ENCODE results near the gene AUP1.
"Not testable (repeated sequence)": the region's sequence is repeated elsewhere in the genome, so short reads cannot be mapped to it uniquely, and the experiment has no call there.

The AUP1 gene

DNA sequence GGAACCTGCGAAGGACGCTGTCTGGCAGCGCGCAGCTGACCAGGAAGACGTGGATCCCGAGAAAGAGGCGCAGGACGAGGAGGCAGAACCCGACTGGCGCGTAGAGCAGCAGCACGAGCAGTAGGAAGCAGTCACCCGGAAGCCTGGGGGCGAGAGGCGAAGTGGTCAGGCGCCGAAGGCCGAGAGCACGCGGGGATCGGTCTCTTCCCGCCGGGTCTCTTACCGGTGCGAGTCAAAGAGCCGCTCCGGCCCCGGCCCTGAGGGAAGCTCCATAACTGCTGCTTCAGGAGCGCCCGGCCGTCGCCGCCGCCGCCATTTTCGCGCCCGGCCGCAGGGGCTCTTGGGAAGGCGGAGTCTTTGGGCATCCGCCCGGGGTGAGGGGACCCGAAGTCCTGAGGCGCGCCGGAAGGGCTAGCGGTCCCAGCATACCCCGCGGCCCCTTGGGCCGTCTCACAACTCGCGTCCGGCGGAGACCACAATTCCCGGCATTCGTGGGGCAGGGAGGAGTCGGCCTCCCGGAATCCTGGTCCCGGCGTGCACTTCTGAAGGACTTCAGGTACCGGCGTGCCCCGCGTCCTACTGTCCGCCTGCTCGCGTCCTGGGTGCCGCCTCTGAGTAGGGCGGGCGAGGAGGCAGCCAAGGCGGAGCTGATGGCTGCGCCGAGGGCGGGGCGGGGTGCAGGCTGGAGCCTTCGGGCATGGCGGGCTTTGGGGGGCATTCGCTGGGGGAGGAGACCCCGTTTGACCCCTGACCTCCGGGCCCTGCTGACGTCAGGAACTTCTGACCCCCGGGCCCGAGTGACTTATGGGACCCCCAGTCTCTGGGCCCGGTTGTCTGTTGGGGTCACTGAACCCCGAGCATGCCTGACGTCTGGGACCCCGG is at the start of gene AUP1, which contains the start of gene HTRA2:
Gene AUP1 (minus strand): TSS at position 350 of the 882 bp plus-strand sequence. CDS start 77 bp downstream, at position 273.
Gene HTRA2 (plus strand): TSS at position 577 of the 882 bp plus-strand sequence. CDS start 74 bp downstream, at position 651.
- peak; percentile 98 for DNase-seq (ENCODE audit: low read depth)

GRCh38 chr2:74578408-74578807 is 48.9 kb upstream of the AUP1 start:
- DNase-seq (ENCODE audit: low read depth) = no peak

GRCh38 chr2:74577448-74577847 is 47.9 kb upstream of the AUP1 start:
- no peak for DNase-seq (ENCODE audit: low read depth)

- no peak for DNase-seq (ENCODE audit: low read depth)
Observed at GRCh38 chr2:74576863-74577229, 47.3 kb upstream of the AUP1 start.

DNA sequence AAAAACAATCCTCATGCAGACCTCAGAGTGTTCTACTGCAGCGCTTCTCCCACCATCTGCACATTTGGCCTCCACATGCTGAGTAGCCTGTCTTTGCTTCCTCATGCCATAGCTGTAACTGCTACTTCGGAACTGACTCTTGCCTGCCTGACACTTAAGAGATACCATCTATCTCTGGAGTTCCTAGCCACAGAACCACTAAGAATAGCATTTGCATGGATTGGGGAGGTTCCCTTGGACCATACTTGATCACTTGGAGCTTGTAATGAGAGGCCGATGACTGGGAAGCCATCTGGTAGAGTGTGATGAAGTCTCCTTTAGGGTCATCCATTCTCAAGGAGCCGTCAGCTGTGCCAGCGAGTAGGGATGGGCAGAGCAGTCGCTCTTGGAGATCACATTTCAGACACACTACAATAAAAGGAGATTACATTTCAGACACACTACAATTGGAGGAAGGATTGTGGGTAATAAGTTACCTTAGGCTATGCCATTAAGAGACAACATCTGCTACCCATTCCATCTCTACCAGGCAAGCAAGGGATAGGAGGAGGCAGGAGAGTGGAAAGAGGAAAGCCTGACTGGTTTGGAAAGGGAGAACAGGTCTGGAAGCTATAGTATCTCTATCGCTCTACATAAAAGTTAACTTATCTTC is 46.8 kb upstream of the AUP1 start:
- no peak for DNase-seq (ENCODE audit: low read depth)

DNA sequence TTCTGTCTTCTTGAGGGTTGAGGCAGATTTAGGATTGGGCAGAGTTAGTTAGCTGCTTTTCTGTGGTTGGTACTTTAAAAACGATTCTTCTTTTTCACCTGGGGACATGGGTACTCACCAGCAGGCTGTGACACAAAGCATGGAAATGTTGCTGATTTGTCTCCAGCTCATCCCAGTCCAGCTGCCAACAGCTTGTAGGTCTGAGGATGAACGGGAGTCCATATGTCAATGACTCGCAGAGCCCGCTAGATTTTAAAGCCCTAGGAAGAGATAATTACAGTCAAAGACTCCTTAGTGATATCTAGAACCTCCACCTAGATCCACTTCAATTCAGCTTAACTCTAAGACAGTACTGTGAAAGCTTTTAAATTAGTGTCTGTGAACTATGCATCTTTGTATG is 45.8 kb upstream of the AUP1 start:
- no peak for DNase-seq (ENCODE audit: low read depth)

DNA sequence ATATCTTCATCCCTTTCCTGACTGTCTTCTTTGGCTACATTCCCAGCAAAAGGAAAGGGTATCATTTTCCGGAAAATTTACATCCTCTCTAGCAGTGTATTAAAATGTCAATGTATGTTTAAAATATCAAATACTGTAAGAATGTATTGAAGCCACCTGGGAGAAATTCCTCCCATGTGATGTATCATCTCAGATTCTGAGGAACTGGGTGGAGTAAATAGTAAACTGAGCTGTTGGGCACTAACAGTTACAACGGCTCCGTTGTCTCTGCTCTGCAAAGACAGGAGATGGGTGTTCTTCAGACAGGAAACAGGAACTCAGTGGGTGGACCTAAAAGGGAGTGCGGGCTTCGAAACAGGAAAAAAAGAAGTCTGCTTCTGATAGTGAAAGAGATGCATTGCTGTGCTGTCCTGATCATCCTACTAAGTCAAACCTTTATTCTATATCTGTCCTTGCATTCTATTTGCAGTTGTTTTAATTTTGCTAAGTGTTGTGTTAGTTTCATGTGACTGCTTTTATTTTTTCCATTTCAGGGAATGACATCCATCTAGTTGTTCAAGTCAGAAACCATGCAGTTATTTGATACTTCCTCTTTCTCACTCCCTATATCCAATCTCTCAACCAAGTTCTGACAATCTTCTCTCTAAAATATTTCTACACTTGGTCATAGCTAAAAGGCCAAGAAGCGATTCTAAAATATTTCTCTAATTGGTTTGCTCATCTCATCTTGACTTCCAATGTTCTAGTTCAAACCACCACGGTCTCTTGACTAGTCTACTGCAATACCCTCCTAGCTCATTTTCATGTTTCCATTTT is 44.4 kb upstream of the AUP1 start:
- no peak for DNase-seq (ENCODE audit: low read depth)

- no peak for DNase-seq (ENCODE audit: low read depth)
Observed at GRCh38 chr2:74572178-74572925, 42.8 kb upstream of the AUP1 start.

- DNase-seq (ENCODE audit: low read depth) = no peak
Observed at GRCh38 chr2:74571058-74571457, 41.6 kb upstream of the AUP1 start.

DNA sequence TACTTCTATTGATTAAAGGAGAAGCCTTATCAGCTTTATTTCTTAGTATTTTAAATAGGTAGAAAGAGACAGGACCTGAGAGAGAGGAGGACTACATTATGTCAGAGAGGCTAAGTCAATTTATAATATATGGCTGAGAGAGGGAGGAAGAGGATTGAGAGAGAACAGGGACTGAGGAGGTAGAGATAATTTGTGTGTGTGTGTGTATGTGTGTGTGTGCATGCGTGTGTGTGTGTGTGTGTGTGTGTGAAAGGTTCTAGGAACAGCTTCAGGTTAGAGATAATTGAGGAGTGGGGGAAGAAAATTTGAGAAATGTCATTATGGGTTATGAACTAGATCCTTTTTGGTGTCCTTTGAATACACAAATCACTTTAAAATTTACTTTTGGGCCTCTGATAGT is 40.2 kb upstream of the AUP1 start:
- no peak for DNase-seq (ENCODE audit: low read depth)

DNA sequence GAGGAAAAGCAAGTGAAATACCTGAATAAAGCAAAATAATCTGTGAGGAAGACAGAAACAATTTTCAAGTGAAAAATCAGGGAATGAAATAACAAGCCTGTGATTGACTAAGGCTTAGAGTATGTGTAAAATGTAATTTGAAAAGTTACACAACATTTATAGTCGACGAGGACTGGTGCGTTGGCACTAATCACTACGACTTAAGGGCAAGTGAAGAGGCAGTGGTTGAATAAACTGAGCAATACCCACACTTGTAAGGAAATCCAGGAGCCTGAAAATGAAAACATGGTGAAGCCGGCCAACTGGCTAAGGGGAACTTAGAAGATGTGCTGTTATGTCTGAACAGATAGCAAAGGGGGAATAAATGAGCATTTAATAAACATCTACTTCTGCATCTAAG is 38.4 kb upstream of the AUP1 start:
- peak; percentile 83 for DNase-seq (ENCODE audit: low read depth)

- peak; percentile 86 for DNase-seq (ENCODE audit: low read depth)
Observed at GRCh38 chr2:74566754-74567085, 37.2 kb upstream of the AUP1 start.

DNA sequence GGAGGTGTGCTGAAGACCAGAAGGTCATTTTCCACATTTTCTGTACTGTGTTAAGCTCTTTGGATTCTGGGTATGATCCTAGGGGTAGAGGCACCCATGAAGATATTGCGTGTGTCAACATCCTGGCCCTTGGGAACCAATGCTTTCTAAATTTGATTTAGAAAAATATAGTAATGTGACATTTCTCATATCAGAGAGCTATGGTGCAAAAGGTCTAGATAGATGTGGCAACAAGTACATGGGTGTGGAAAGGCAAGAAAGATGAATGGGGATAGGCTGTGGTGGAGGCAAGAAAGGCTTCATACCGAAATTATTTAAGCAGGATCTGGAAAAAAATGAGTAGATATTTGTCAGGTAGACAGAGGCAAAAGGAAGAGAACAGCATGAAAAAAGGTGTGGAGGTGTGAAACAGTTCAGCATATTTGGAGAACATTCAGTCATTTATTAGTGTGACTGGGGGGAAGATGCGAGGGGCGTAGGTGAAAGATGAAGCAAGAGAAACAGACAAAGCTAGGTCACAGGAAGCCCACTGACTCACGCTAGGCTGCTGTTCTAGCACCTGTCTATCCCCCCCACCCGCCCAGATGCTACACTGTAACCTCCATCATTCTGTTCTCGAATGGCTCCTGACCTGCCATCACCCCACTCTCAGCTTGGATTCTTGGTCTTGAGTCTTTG is 36.7 kb upstream of the AUP1 start:
- DNase-seq (ENCODE audit: low read depth) = no peak

DNA sequence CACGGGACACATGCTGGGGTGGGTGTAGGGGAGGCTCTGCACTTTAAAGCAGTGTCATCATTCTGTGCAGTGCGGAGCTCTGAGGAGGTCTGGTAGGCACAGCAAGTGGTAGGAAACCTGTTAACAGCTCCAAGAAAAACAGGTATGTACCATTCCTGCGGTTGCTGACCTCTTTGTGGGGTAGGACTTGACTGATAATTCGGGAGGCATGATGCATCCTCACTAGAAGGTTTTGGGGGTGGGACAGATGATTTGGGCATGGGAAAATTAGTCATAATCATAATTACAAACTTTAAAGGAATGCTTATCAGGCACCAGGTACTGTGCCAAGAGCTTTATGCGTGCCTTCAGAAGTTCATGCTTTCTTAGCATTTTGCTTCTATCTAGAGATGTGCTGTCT is 34.7 kb upstream of the AUP1 start:
- DNase-seq (ENCODE audit: low read depth) = no peak

DNA sequence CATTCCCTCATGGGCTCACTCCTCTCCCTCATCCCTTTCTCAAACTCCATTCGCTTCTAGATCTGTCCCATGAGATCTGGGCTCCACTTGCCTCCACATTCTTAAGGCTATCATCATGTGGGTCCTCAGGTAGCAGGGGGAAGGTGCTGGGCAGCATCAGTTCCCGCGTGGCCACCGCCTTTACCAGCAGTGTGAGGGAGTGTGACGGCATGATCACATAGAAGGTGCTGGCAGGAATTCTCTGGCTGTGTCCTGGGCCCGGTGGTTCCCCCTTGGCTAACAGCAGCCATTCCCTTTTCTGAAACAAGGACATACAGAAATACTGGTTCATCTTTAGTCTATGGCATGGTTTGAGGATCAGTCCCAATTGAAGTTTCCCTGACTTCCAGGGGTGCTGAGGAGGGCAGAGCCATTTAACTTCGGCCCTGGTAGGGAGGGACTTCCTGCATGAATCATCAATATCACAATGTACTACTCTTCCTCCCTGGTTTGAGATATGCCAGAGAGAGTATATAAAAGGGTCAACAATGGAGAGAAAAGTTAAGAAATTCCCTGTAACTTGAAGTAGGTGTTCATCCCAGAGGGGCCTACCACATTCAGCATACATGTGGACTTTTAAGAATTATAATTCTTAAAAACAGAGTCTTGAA is 32.7 kb upstream of the AUP1 start:
- DNase-seq (ENCODE audit: low read depth) = no peak

- not testable (repeated sequence) for DNase-seq (ENCODE audit: low read depth)
Observed at GRCh38 chr2:74561022-74561421, 31.5 kb upstream of the AUP1 start.

- no peak for DNase-seq (ENCODE audit: low read depth)
Observed at GRCh38 chr2:74560591-74560990, 31.1 kb upstream of the AUP1 start.

- DNase-seq (ENCODE audit: low read depth) = no peak
Observed at GRCh38 chr2:74559912-74560311, 30.4 kb upstream of the AUP1 start.

DNA sequence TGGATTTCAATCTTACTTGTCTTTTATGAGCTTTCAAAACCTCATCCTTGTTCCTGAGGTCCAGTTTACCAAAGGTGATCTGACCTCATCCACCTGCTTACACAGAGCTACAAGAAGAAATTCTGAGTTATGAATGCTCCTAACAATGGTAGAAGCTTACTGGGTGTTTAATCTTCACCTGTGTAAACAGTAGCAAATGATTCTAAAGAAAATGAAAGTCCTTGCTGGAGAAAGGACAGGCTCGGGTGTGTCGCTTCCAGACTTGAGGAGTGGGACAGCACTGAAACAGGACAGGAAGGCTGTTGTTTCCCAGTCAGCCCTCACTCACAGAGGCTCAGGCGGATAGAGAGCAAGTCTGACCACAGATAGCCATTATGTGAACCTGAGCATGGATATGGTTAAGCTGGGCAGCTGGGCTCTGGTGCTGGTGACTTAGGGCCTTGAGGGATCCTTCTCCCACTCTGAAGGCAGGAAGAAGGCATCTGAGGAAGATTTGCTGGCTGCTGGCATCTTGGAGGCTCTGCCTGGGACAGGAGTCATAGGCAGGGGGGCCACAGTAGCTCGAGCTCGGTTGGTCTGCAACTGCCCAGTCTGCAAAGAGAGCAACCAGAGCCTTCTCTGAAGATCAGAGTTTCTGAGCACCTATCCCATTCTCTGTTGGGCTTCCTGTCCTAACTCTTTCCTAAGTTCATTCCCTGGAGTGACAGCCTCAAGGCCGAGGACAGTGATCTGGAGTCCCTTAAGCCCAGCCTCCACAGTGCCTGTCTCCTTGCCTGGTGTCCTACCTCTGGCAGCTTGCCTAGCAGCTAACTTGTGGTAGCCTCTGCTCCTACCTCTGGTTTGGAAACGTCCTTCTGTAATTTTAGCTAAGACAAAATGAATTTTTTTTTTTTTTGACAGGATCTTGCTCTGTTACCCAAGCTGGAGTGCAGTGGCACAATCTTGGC is 29.1 kb upstream of the AUP1 start:
- DNase-seq (ENCODE audit: low read depth) = no peak

Data from HS-27A (cell line).